ENCODE results near the gene CYP3A5.

GRCh38 chr7:99619571-99620130, 60.1 kb downstream of the CYP3A5 start:
- TF ChIP-seq CTCF (IDR thresholded peaks at IDR 0.05; ENCODE audit: low read length): no peak
- no peak for TF ChIP-seq EZH2 (IDR thresholded peaks at IDR 0.05; ENCODE audit: borderline replicate concordance, low read length)

Data from OCI-LY1 (cell line).